WTC11 (cell line): ENCODE results near the gene PRR7. TPM values are rescaled to one million over a fixed set of nuclear protein-coding genes. Genes with fewer than 3 reads are reported as not detected.

Experiments
- ATAC-seq: fragments of 200-7000 bp; cut with Tn5 transposase; 2 replicates; pipeline ENCODE4 v1.10.0; 2021; ENCODE audit warnings: mild to moderate bottlenecking, moderate library complexity
- CTCF ChIA-PET: fragments of 300-600 bp; sonication (Branson Sonifier 250); formaldehyde crosslinking; loops from one replicate; lab custom pipeline; 2021; ENCODE audit warnings: antibody characterized with exemption; lab: Charles Lee
- POLR2A ChIA-PET: fragments of 350-600 bp; sonication (Branson Sonifier 250); formaldehyde crosslinking; loops from one replicate; lab custom pipeline; 2021; ENCODE audit warnings: antibody characterized with exemption; lab: Charles Lee
- DNase-seq: peaks from one replicate; pipeline ENCODE4 v3.0.0; 2021; ENCODE audit warnings: low spot score
- H3K27ac Mint-ChIP-seq: 2 replicates; pipeline ENCODE4 v1.8.0; 2021; ENCODE audit warnings: mixed read lengths
- H3K27me3 Mint-ChIP-seq: 2 replicates; pipeline ENCODE4 v1.8.0; 2021; ENCODE audit warnings: low read depth, mild to moderate bottlenecking, moderate library complexity, mixed read lengths
- H3K36me3 Mint-ChIP-seq: 2 replicates; pipeline ENCODE4 v1.8.0; 2021; ENCODE audit warnings: mixed read lengths
- H3K4me1 Mint-ChIP-seq: 2 replicates; pipeline ENCODE4 v1.8.0; 2022; ENCODE audit warnings: mixed read lengths
- H3K4me3 Mint-ChIP-seq: 2 replicates; pipeline ENCODE4 v1.8.0; 2021; ENCODE audit warnings: mild to moderate bottlenecking, moderate library complexity, mixed read lengths
- H3K9me3 Mint-ChIP-seq: 2 replicates; pipeline ENCODE4 v1.8.0; 2021; ENCODE audit warnings: mixed read lengths
- CREB1 ChIP-seq: sonication (generic); formaldehyde crosslinking; IDR thresholded peaks from 2 replicates; pipeline ENCODE4 v1.8.0; 2023; ENCODE audit warnings: mild to moderate bottlenecking, missing genetic modification reagents
- E2F4 ChIP-seq: sonication (generic); formaldehyde crosslinking; IDR thresholded peaks from 2 replicates; pipeline ENCODE4 v1.8.1; 2022; ENCODE audit warnings: low read depth, mild to moderate bottlenecking, moderate library complexity, missing genetic modification reagents, borderline replicate concordance
- FOXK1 ChIP-seq: sonication (generic); formaldehyde crosslinking; IDR thresholded peaks from 2 replicates; pipeline ENCODE4 v1.8.0; 2022; ENCODE audit warnings: mild to moderate bottlenecking, moderate library complexity, missing genetic modification reagents
- GTF2I ChIP-seq: fragments of 250-450 bp; sonication (Bioruptor Pico); conservative IDR thresholded peaks from 2 replicates; pipeline ENCODE4 v1.4.0; 2021; ENCODE audit warnings: mild to moderate bottlenecking
- HMGXB4 ChIP-seq: sonication (generic); formaldehyde crosslinking; IDR thresholded peaks from 2 replicates; pipeline ENCODE4 v1.8.1; 2023; ENCODE audit warnings: mild to moderate bottlenecking, moderate library complexity, missing genetic modification reagents
- IRF1 ChIP-seq: sonication (generic); formaldehyde crosslinking; IDR thresholded peaks from 2 replicates; pipeline ENCODE4 v1.8.0; 2023; ENCODE audit warnings: missing genetic modification reagents
- IRF2 ChIP-seq: sonication (generic); formaldehyde crosslinking; IDR thresholded peaks from 2 replicates; pipeline ENCODE4 v1.8.0; 2022; ENCODE audit warnings: low read depth, missing genetic modification reagents, borderline replicate concordance
- KAT7 ChIP-seq: sonication (generic); formaldehyde crosslinking; IDR thresholded peaks from 2 replicates; pipeline ENCODE4 v1.8.1; 2023; ENCODE audit warnings: missing genetic modification reagents, mild to moderate bottlenecking, borderline replicate concordance
- NFE2L1 ChIP-seq: sonication (generic); formaldehyde crosslinking; IDR thresholded peaks from 2 replicates; pipeline ENCODE4 v1.8.1; 2023; ENCODE audit warnings: missing genetic modification reagents
- NR1H2 ChIP-seq: sonication (generic); formaldehyde crosslinking; IDR thresholded peaks from 2 replicates; pipeline ENCODE4 v1.9.0; 2021; ENCODE audit warnings: mild to moderate bottlenecking, moderate library complexity, missing genetic modification reagents
- PRRX2 ChIP-seq: fragments of 250-450 bp; sonication (Bioruptor Pico); IDR thresholded peaks from 2 replicates; pipeline ENCODE4 v1.8.0; 2021; ENCODE audit warnings: mild to moderate bottlenecking
- SP1 ChIP-seq: sonication (generic); formaldehyde crosslinking; conservative IDR thresholded peaks from 2 replicates; pipeline ENCODE4 v1.8.1; 2022; ENCODE audit warnings: missing genetic modification reagents
- TEAD1 ChIP-seq: sonication (generic); formaldehyde crosslinking; IDR thresholded peaks from 2 replicates; pipeline ENCODE4 v1.8.0; 2022; ENCODE audit warnings: mild to moderate bottlenecking, missing genetic modification reagents
- TEAD4 ChIP-seq: sonication (generic); formaldehyde crosslinking; IDR thresholded peaks from 2 replicates; pipeline ENCODE4 v1.8.0; 2022; ENCODE audit warnings: mild to moderate bottlenecking, missing genetic modification reagents
- TP53 ChIP-seq: sonication (generic); formaldehyde crosslinking; IDR thresholded peaks from 2 replicates; pipeline ENCODE4 v1.8.1; 2023; ENCODE audit warnings: mild to moderate bottlenecking, missing genetic modification reagents
- ZBTB21 ChIP-seq: sonication (generic); formaldehyde crosslinking; IDR thresholded peaks from 2 replicates; pipeline ENCODE4 v1.8.1; 2023; ENCODE audit warnings: mild to moderate bottlenecking, missing genetic modification reagents, borderline replicate concordance
- ZNF219 ChIP-seq: sonication (generic); formaldehyde crosslinking; IDR thresholded peaks from 2 replicates; pipeline ENCODE4 v1.8.0; 2023; ENCODE audit warnings: missing genetic modification reagents, mild to moderate bottlenecking, borderline replicate concordance
- ZNF263 ChIP-seq: sonication (generic); formaldehyde crosslinking; IDR thresholded peaks from 2 replicates; pipeline ENCODE4 v1.8.1; 2022; ENCODE audit warnings: low read depth, mild to moderate bottlenecking, moderate library complexity, missing genetic modification reagents
- ZNF317 ChIP-seq: sonication (generic); formaldehyde crosslinking; IDR thresholded peaks from 2 replicates; pipeline ENCODE4 v1.8.1; 2023; ENCODE audit warnings: low read depth, mild to moderate bottlenecking, moderate library complexity, missing genetic modification reagents, borderline replicate concordance
- total RNA-seq: library from RNA; stranded (reverse); gene quantifications from 3 replicates; pipeline ENCODE4 v1.2.3, GENCODE V29; 2021
- TF ChIP-seq, protein P1 (sequence below): fragments of 250-450 bp; sonication (Bioruptor Pico); IDR thresholded peaks from 2 replicates; pipeline ENCODE4 v1.9.0; 2021; ENCODE audit warnings: moderate library complexity, mild to moderate bottlenecking, inconsistent platforms, borderline replicate concordance
- TF ChIP-seq, protein P2 (sequence below): fragments of 250-450 bp; sonication (Bioruptor Pico); IDR thresholded peaks from 2 replicates; pipeline ENCODE4 v1.9.0; 2021; ENCODE audit warnings: mild to moderate bottlenecking
- TF ChIP-seq, protein P3 (sequence below): fragments of 250-450 bp; sonication (Bioruptor Pico); conservative IDR thresholded peaks from 2 replicates; pipeline ENCODE4 v1.9.0; 2021; ENCODE audit warnings: mild to moderate bottlenecking
- TF ChIP-seq, protein P4 (sequence below): sonication (generic); formaldehyde crosslinking; IDR thresholded peaks from 2 replicates; pipeline ENCODE4 v1.8.0; 2022; ENCODE audit warnings: mild to moderate bottlenecking, missing genetic modification reagents

Gene PRR7
- total RNA-seq, 1 experiment from 2014 or later: 13.1 TPM

DNA sequence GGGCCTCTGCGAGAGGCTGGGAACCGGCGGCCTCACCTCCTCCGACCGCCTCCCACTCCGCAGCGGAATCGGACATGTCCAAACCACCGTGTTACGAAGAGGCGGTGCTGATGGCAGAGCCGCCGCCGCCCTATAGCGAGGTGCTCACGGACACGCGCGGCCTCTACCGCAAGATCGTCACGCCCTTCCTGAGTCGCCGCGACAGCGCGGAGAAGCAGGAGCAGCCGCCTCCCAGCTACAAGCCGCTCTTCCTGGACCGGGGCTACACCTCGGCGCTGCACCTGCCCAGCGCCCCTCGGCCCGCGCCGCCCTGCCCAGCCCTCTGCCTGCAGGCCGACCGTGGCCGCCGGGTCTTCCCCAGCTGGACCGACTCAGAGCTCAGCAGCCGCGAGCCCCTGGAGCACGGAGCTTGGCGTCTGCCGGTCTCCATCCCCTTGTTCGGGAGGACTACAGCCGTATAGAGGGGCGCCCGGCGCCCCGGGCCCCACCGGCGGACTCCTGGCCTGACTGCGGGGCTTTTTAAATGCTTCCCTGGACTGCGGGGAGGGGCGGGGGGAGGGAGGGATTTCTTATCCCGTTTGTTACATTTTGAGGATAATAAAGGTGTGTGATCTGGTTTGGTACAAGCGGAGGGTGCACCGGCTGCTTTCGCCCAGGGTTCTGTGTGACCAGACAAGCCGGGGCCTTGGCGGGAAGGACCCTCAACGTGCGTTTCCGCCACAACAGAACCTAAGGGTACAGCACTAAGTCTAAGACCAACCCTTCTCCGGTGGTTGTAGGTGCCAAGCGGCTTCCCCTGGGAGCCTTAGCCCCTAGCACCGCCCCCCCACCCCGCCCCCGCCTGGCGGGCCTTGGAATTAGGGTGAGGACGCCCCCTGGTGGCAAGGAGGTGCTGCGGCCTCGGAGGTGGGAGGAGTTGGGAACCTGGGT is 9.3 kb downstream of the PRR7 start:
- H3K9me3 Mint-ChIP-seq: no peaks in the 10 kb centered on the region
- peak overlapping the region; percentile 81 for H3K4me3 Mint-ChIP-seq
- ATAC-seq (peak; percentile 12), DNase-seq (peak; percentile 98)
- ChIA-PET POLR2A (interaction anchor here (0.7 to 4.1 kb wide), 22 partner anchors 9 to 146 kb away, joined by 3 to 24 read pairs (median 7); partner anchors contain the start of genes GRK6, LMAN2, PDLIM7 and PRR7), CTCF (interaction anchor here (0.7 to 7.2 kb wide), 42 partner anchors 9 to 795 kb away, joined by 3 to 175 read pairs (median 8); partner anchors contain the start of genes GRK6, LMAN2, MXD3 and PDLIM7)
- H3K27ac Mint-ChIP-seq: peak overlapping the region; percentile 96
- peaks cover 30% of the 10 kb centered on the region for H3K4me1 Mint-ChIP-seq
- peaks cover 16% of the 10 kb centered on the region for H3K36me3 Mint-ChIP-seq
- peaks cover 10% of the 10 kb centered on the region for H3K27me3 Mint-ChIP-seq
- TF ChIP-seq TP53 (CRISPR knock-in tag) (no peak), NR1H2 (CRISPR knock-in tag) (no peak), ZBTB21 (CRISPR knock-in tag) (0 out of 2 replicates have a peak, but pooled peaks have one; percentile 12), NFE2L1 (no peak), HMGXB4 (CRISPR knock-in tag) (peak; percentile 31; the same call in 1 of the 2 replicates), PRRX2 (CRISPR knock-in tag) (peak; percentile 77), TEAD4 (CRISPR knock-in tag) (no peak), GTF2I (CRISPR knock-in tag) (no peak), E2F4 (CRISPR knock-in tag) (no peak), IRF2 (CRISPR knock-in tag) (no peak), KAT7 (CRISPR knock-in tag) (no peak), IRF1 (CRISPR knock-in tag) (peak; percentile 11; the same call in 1 of the 2 replicates), ZNF263 (CRISPR knock-in tag) (peak; percentile 71), CREB1 (no peak), FOXK1 (CRISPR knock-in tag) (no peak), ZNF317 (CRISPR knock-in tag) (0 out of 2 replicates have a peak, but pooled peaks have one; percentile 54), TEAD1 (CRISPR knock-in tag) (no peak; the same call in 1 of the 2 replicates), ZNF219 (CRISPR knock-in tag) (no peak), SP1 (CRISPR knock-in tag) (peak; percentile 52; the same call in 1 of the 2 replicates)
- TF ChIP-seq, protein P1, sequence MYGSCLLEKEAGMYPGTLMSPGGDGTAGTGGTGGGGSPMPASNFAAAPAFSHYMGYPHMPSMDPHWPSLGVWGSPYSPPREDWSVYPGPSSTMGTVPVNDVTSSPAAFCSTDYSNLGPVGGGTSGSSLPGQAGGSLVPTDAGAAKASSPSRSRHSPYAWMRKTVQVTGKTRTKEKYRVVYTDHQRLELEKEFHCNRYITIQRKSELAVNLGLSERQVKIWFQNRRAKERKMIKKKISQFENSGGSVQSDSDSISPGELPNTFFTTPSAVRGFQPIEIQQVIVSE: peak; percentile 59; the same call in 1 of the 2 replicates
- TF ChIP-seq, protein P2, sequence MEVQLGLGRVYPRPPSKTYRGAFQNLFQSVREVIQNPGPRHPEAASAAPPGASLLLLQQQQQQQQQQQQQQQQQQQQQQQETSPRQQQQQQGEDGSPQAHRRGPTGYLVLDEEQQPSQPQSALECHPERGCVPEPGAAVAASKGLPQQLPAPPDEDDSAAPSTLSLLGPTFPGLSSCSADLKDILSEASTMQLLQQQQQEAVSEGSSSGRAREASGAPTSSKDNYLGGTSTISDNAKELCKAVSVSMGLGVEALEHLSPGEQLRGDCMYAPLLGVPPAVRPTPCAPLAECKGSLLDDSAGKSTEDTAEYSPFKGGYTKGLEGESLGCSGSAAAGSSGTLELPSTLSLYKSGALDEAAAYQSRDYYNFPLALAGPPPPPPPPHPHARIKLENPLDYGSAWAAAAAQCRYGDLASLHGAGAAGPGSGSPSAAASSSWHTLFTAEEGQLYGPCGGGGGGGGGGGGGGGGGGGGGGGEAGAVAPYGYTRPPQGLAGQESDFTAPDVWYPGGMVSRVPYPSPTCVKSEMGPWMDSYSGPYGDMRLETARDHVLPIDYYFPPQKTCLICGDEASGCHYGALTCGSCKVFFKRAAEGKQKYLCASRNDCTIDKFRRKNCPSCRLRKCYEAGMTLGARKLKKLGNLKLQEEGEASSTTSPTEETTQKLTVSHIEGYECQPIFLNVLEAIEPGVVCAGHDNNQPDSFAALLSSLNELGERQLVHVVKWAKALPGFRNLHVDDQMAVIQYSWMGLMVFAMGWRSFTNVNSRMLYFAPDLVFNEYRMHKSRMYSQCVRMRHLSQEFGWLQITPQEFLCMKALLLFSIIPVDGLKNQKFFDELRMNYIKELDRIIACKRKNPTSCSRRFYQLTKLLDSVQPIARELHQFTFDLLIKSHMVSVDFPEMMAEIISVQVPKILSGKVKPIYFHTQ (CRISPR knock-in tag): peak; percentile 79; the same call in 1 of the 2 replicates
- TF ChIP-seq, protein P3, sequence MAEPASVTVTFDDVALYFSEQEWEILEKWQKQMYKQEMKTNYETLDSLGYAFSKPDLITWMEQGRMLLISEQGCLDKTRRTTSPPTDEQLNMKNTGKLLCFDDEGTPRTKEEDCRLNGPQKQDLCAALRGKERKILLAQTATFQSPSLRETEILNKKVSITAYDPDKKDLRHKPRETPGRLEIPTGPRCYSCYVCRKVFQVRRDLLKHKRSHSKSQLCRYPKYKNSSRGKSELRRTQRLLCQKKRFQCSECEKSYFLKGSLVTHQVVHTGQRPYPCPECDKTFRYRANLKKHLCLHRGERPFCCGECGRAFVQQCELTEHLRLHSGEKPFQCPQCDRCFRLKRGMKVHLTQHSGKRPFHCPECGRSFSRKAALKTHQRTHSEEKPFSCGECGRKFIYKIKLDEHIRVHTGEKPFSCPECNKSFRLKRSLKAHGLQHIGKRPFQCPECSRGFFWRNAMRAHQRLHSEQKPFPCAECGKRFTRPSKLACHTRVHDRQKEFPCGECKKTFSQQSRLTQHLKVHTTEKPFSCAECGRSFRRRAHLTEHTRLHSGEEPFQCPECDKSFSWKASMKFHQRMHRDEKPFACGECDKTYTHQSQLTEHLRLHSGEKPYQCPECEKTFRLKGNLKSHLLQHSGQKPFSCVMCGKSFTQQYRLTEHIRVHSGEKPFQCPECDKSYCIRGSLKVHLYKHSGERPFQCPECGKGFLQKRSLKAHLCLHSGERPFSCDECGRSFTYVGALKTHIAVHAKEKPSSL (CRISPR knock-in tag): peak; percentile 72; the same call in 1 of the 2 replicates
- TF ChIP-seq, protein P4, sequence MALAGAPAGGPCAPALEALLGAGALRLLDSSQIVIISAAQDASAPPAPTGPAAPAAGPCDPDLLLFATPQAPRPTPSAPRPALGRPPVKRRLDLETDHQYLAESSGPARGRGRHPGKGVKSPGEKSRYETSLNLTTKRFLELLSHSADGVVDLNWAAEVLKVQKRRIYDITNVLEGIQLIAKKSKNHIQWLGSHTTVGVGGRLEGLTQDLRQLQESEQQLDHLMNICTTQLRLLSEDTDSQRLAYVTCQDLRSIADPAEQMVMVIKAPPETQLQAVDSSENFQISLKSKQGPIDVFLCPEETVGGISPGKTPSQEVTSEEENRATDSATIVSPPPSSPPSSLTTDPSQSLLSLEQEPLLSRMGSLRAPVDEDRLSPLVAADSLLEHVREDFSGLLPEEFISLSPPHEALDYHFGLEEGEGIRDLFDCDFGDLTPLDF (CRISPR knock-in tag): no peak; the same call in 1 of the 2 replicates
